Measurements from ENCODE around the gene NEDD4. TPM values are rescaled to one million over a fixed set of nuclear protein-coding genes. Genes with fewer than 3 reads are reported as not detected.

Gene NEDD4
- total and polyA plus RNA-seq, 10 of the 15 experiments (the other 5 are each of a cell fraction or from before 2014, with no cell fraction given): 1.3 to 7.7 (median 4.4) TPM

DNA sequence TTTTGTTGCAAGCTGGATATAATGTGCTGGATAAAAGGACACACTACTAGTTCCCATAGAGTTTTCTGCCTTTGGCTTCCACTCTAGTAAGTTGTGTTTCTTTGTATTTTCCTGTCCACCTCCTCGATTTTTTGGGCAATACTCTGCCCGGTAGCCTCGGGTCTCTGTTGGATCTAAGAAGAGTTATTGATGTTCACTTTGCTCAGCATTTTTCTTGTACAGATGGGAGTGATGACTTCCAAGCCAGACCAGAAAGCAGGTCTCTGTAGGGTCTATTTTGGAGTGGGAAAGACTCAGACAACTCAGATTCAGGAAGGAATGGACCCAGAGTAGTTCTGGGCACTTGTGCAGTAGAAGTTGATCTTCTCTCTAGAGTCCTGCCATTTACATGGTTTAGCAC, 214.5 kb downstream of the NEDD4 start:
- Histone ChIP-seq H3K4me1 (ENCODE audit: control insufficient read depth, insufficient read depth, low read length) (no peaks in the 10 kb centered on the region), H3K79me2 (ENCODE audit: control insufficient read depth, insufficient read depth, low read length) (no peaks in the 10 kb centered on the region), H3K9ac (ENCODE audit: control insufficient read depth, insufficient read depth, low read length) (no peak overlapping the region), H3K36me3 (ENCODE audit: control insufficient read depth in 2 of 2, insufficient read depth in 2 of 2, low read length in 1 of 2) (no peaks in the 10 kb centered on the region), H4K20me1 (ENCODE audit: control insufficient read depth, insufficient read depth) (no peaks in the 10 kb centered on the region), H3K27me3 (replicated peaks in 1 of 2; ENCODE audit: control insufficient read depth in 2 of 2, insufficient read depth in 2 of 2, low read length in 1 of 2) (no peaks in the 10 kb centered on the region; a peak in 1 of 4 replicates), H3K27ac (ENCODE audit: control insufficient read depth, insufficient read depth) (no peak overlapping the region), H3K4me2 (ENCODE audit: control insufficient read depth, insufficient read depth) (no peak overlapping the region), H3K4me3 (no peak overlapping the region), H3K9me3 (replicated peaks; ENCODE audit: control insufficient read depth, insufficient read depth, low read length) (no peaks in the 10 kb centered on the region), H2AFZ (ENCODE audit: control insufficient read depth, low read depth, low read length) (no peak overlapping the region)
- TF ChIP-seq, protein P1, sequence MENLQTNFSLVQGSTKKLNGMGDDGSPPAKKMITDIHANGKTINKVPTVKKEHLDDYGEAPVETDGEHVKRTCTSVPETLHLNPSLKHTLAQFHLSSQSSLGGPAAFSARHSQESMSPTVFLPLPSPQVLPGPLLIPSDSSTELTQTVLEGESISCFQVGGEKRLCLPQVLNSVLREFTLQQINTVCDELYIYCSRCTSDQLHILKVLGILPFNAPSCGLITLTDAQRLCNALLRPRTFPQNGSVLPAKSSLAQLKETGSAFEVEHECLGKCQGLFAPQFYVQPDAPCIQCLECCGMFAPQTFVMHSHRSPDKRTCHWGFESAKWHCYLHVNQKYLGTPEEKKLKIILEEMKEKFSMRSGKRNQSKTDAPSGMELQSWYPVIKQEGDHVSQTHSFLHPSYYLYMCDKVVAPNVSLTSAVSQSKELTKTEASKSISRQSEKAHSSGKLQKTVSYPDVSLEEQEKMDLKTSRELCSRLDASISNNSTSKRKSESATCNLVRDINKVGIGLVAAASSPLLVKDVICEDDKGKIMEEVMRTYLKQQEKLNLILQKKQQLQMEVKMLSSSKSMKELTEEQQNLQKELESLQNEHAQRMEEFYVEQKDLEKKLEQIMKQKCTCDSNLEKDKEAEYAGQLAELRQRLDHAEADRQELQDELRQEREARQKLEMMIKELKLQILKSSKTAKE (IDR thresholded peaks at IDR 0.05; ENCODE audit: low read depth, poor library complexity, severe bottlenecking): no peak
- no peak for TF ChIP-seq NRF1 (conservative IDR thresholded peaks at IDR 0.05; ENCODE audit: low read depth, low read length)
- no peak for TF ChIP-seq RBBP5 (conservative IDR thresholded peaks at IDR 0.05)
- TF ChIP-seq, protein P2, sequence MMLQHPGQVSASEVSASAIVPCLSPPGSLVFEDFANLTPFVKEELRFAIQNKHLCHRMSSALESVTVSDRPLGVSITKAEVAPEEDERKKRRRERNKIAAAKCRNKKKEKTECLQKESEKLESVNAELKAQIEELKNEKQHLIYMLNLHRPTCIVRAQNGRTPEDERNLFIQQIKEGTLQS (IDR thresholded peaks at IDR 0.05; ENCODE audit: borderline replicate concordance, extremely low read depth, low read depth, low read length): no peak
- no peak for TF ChIP-seq ZNF622 (IDR thresholded peaks at IDR 0.05)
- TF ChIP-seq FOS (IDR thresholded peaks at IDR 0.05; ENCODE audit: borderline replicate concordance, extremely low read depth, insufficient read length): no peak
- no peak for TF ChIP-seq RUNX3 (IDR thresholded peaks at IDR 0.05; ENCODE audit: low read length)
- TF ChIP-seq RELA (IDR thresholded peaks at IDR 0.05; ENCODE audit: borderline replicate concordance, partially characterized antibody): no peak
- no peak for TF ChIP-seq YBX1 (IDR thresholded peaks at IDR 0.05)
- TF ChIP-seq, protein P3, sequence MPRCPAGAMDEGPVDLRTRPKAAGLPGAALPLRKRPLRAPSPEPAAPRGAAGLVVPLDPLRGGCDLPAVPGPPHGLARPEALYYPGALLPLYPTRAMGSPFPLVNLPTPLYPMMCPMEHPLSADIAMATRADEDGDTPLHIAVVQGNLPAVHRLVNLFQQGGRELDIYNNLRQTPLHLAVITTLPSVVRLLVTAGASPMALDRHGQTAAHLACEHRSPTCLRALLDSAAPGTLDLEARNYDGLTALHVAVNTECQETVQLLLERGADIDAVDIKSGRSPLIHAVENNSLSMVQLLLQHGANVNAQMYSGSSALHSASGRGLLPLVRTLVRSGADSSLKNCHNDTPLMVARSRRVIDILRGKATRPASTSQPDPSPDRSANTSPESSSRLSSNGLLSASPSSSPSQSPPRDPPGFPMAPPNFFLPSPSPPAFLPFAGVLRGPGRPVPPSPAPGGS (IDR thresholded peaks at IDR 0.05; ENCODE audit: borderline replicate concordance, insufficient read depth, low read depth, low read length, poor library complexity, severe bottlenecking): no peak
- TF ChIP-seq CREM (IDR thresholded peaks at IDR 0.05; ENCODE audit: low read depth): no peak
- no peak for TF ChIP-seq PML (IDR thresholded peaks at IDR 0.05; ENCODE audit: low read length)
- ChIA-PET POLR2A (no interaction called here), CTCF (no interaction called here), SMC1A (ENCODE audit: uncharacterized antibody, unreplicated experiment) (no interaction called here), RAD21 (ENCODE audit: unreplicated experiment) (no interaction called here)
- in situ Hi-C loops (cut with MboI): no loop called here
- ATAC-seq: no peak
- BruUV-seq (replicated peaks): no TSS peak
- FAIRE-seq: no peak
- WGBS (ENCODE audit: insufficient coverage, insufficient replicate concordance, low lambda C conversion rate, missing lambda C conversion rate): 43% methylated on average over 3 of the region's 3 CpGs
- DNase-seq (ENCODE audit: low read depth, low spot score): no peak
- intact Hi-C loops (cut with micrococcal nuclease; ENCODE audit: unreplicated experiment): no loop called here

Small RNA genes within 50 kb of the gene (small RNA-seq; reads per million reads assigned to genes)
- not detected for gene RN7SL568P

All from GM12878 (cell line).